GM18858 (cell line): ENCODE measurements around the gene USP3.
A peak's percentile ranks its signal among the peaks of the same experiment; 100 is the strongest.

Experiments used
- ATAC-seq: cut with Tn5 transposase; IDR thresholded peaks from one replicate; pipeline ENCODE4 v1.9.1; 2021; ENCODE audit not compliant: unreplicated experiment

The USP3 gene

DNA sequence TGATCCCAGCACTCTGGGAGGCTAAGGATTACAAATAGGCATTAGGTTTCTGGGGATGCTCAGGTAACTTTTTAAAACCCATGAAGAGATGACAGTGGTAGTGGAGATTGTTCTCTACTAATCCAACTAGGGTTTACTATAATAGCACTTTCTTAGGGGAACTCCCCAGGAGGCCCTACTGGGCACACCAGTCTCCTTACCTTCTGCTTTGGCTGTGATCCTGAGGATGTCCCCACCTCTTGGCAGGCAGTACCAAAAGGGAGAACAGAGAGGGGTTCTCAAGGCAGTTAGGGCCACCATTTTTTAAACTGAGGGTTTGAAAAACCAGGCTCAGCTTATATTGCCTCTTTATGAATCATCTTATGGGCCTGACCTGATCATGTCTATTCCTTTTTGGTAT lies 77.8 kb downstream of the USP3 start:
- ATAC-seq, result no peak

DNA sequence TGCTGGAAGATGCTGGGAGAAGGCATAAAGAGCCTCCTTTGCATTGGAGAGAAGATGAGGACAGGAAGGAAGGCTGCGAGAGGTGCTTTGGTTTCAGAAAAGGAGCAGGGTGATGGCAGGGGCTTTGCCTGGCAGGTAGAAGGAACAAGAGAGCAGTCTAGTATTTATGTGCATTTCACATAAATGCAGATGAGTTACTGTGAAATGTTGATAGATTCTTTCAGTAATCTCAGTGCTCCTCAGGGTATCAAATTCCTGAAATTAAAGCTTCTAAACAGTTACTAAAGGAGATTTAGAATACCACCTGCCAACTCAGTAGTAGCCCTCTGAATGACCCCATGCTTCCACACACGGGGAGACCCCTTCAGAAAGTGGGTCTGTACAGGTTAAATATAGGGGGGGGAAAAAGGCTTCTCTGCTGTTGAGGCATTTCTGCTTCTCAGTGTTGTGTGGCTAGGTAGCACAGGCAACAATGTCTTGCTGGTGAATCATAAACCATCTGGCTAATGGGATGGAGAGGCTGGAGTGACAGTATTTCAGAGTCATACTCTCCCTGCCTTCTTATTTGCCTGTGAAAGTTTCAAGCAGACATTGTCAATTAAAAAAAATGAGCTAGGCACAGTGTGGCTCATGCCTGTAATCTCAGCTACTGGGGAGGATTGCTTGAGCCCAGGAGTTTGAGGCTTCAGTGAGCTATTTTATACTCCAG lies 78.5 kb downstream of the USP3 start:
- ATAC-seq, result no peak

DNA sequence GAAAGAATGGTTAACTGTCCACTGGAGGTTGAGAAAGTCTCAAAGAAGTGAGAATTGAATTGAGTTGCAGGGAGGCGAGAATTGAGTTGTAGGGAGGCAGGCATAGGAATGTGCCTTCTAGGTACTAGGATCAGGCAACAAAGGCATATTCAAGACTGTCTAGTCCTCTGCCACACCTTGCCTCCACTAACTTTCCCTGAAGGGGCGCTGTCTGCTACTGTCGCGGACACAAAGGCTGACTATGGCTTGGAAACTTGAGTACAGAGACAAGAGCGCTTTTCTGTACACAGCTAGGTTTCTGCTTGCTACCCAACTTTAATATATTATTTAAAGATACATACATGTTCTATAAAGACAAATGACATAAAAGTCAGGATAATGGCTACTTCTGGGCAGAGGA lies 82.4 kb downstream of the USP3 start:
- ATAC-seq, result no peak

- no peak for ATAC-seq
These were observed 83.1 kb downstream of the USP3 start for GRCh38 chr15:63587527-63587926.

- ATAC-seq, result no peak
These were observed 84.4 kb downstream of the USP3 start for GRCh38 chr15:63588826-63589225.

DNA sequence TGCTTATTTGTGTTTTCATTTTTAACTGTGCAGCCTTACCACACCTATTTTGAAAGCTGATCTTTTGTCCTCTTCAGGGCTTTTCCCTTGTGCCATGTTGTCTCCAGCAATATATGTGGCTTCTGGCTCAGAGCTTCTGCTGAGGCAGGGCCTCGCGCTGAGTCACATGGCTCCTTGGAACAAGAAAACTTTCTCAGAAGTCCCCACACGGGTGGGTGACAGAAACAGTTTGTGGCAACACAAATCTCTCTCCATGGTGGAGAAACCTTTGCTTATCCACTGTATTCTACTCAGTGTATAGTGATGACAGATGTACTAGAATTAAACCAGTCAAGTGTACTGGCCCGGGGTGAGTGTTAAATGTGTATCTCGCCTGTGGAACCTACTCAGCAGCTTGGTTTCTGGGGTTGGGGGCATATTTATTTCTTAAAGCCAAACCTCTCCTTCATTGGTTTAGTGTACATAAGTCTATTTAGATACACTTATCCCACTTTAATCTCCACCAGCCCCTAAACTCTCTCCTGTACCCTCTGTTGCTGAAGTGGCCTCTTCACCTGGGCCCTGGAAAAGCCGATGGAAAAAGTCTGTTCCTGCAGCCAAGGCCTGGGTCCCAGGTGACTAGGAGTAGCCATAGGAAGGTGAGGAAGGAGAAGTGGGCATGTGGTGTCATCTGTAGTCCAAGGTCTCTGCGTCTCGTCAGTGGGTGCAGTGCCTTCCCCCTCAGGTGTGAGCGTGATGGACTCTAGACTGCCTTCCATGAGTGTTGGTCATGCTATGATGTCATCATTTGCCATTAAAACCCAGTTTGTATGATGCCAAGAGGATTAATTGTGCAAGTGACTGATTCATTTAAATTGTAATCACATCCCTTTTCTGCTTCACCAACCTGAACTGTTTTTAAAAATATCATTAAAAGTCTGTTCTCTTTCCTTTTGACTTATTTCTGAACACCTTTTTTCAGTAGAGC lies 89.6 kb downstream of the USP3 start:
- ATAC-seq, result no peak

DNA sequence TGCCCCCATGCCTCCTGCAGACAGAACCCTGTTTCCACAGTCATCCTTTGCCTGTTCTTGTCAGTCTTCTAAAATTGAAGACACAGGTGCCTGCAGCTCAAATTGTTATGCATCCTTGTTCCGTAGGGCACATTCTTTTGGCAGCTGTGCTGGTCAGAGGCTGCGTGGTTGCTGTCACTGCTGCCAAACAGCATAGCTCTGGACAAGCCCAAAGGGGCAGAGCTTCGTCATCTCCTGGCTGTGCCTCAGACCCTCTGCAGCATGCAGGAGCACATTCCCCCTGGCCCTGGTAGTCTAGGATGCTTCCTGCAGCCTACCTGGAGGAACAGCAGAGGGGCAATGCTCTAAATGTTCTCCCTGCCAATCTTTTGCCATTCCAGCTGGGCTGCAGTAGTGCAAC lies 90.7 kb downstream of the USP3 start:
- no peak for ATAC-seq

DNA sequence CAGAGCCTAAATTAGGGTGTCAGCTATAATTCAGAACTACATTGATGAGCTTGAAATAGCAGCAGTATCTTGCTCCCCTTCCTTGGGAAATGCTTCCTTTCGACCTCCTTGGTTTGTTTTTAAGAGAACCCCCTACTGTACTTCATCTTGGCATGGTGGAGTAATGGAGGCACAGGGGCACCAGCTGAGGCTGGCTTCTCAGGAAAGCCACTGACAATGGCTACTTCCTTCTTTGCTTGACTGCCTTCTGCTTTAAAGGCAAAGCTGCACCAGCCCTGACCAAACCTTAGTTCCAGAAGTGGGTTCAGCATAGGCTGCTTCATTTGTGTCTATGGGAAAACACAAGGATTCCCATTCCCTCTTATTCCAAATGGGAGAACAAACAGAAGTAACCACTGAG lies 91.3 kb downstream of the USP3 start:
- ATAC-seq, result no peak

DNA sequence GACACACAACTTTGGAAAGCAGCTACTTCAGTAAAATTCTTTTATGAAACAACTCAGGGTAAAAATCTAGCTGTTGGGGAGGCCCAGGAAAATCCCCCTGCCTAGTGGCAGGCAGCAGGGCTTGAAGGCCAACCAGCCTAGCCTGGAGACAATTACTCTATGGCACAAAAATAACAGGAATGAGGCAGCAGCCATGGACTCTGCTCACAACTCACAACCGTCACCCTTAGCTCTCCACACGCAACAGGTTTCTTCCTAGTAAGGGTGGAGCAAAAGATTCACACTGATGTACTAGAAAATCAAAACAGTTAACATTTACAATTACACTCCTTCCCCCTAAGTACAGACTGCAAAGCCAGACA lies 92.3 kb downstream of the USP3 start:
- no peak for ATAC-seq

- no peak for ATAC-seq
These were observed 92.8 kb downstream of the USP3 start, which contains the start of gene FBXL22 for GRCh38 chr15:63597038-63597790. TSS of gene FBXL22 (plus strand) at chr15:63597387. CDS start at chr15:63597393, 6 bp downstream.

GRCh38 chr15:63597821-63598220 lies 93.4 kb downstream of the USP3 start:
- ATAC-seq, result no peak

- no peak for ATAC-seq
These were observed 94.3 kb downstream of the USP3 start for GRCh38 chr15:63598473-63599400.

GRCh38 chr15:63599401-63600000 lies 95.1 kb downstream of the USP3 start:
- ATAC-seq, result no peak

DNA sequence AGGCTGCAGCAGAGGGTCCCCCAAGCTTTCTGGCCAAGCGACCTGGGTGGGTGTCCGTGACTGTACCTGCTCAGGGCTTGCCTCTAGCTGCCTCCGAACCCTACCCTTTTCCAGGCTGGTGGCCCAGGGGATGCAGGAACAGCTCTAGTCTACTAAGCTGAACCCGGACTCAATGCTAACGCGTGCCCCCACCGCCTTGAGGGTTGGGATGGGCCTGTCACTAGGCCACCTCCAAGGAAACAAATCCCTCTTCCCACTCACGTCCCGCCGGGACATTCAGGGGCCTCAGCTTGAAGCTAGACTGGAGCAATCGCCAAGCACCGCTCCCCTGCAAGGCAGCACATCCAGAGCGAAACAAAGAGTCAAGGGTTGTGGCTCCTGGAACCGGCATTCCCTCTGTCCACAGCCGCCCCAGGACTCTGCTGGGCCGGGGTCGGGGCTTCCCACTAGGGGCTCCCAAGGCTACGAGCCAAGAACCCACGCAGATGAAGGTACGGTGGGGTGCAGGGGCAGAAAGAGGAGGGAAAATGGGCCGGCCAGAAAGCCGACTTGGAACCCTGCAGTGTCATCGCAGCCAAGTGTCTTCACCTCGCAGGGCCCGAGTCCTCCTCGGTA lies 95.7 kb downstream of the USP3 start:
- no peak for ATAC-seq

- ATAC-seq, result peak; percentile 57
These were observed 96.2 kb downstream of the USP3 start for GRCh38 chr15:63600616-63601025.

DNA sequence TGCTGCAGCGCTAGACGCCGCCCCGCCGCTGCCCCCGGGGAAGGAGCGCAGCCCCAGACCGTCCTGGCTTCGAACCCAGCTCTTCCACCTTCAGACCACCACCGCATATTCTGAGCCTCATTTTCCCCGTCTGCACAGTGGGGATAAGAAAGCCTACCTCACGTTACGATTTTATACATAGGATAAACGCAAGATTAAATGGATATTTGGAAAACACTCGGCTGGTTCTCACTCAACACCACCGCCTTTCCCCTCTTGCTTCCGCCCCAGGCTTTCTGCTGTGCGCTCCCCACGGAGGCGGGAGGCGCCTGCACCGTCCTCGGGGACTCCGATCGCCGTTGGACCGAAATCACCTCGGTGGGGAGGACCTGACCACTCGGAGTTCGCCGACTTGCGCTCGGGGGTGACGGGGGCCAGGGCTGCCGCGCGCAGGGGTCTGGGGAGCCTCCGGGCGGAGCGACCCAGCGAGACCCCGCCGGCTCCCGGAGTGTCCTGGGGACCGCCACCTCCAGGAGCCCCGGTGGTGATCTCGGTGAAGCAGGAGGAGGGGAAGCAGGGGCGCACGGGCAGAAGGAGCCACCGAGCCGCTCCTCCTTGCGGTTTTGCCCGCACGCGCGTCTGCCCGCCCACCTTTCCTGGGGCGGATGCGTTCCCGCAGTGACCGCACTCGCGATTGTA lies 96.8 kb downstream of the USP3 start:
- peak; percentile 5 for ATAC-seq

DNA sequence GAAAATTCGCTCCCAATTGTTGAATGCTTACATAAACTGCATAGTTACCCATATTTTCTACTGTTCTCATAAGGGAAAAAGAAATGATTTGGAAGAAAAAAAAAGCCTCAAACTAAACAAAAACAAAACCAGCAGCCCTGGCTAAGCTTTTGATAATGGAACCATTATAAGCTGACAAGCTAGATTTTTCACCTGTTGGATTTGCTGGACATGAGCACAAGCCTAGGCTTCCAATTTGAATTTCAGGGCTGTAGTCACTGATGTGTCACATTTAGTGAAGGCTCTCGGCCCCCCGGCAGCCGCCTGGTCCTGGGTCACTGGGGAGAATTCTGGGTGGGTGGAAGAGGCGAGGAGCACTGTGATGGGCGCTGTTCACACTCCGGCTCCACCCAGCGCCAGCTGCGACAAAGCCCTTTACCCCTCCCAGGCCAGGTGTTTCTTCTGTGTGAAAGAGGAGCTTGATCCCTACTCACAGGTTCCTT lies 97.4 kb downstream of the USP3 start:
- no peak for ATAC-seq

DNA sequence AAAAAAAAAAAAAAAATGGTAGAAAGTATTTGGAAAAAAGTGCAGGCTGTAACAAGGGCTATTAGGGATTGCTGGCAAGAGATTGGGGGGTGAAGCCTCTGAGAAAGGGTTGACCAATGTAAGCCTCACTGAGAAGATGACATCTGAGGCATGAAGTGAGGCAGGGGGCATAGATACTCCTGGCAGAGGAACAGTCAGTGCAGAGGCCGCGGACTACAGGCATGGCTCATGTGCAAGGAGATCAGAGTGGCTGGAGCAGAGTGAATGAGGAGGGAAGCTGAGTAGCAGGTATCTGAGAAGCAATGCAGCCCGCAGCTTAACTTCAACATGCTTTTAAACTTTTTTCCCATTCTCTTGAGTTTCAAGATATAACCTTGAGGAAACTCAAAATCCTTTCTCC lies 98.2 kb downstream of the USP3 start:
- ATAC-seq, result no peak

DNA sequence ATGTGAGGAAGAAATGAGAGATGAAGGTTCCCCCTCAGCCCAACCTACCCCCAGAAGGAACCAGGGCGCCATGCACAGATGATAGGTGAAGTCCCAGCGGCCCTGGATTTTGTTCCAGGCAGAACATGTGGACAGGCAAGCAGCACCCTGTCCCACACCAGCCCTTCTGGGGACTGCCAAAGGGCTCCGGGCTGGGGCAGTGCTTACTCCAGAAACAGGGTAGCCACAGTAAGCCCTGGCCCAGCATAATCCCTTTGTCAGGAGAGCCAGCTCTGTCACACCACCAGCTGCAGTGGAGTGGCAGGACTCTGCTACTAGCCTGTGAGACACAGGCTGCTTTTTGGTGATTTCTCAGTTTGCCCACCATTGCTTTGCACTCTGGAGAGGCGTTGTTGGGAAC lies 99.1 kb downstream of the USP3 start:
- no peak for ATAC-seq
